ENCODE results near the gene AP1G2. TPM values are rescaled to one million over a fixed set of nuclear protein-coding genes. Genes with fewer than 3 reads are reported as not detected.
A peak's percentile ranks its signal among the peaks of the same experiment; 100 is the strongest.

Gene AP1G2
- total and polyA plus RNA-seq, 2 donors (not counting 1 experiment from before 2014, with no cell fraction given): 648 to 1,185 TPM

GRCh38 chr14:23561873-23562821 lies 5.4 kb downstream of the AP1G2 start:
- H3K4me3 Mint-ChIP-seq: no peak overlapping the region
- 90% methylated on average over 12 of the region's 15 CpGs for WGBS (ENCODE audit: insufficient coverage)
- peaks cover 0 to 82% of the 10 kb centered on the region in 2 experiments for H3K36me3 ChIP-seq (replicated peaks in 1 of 2; ENCODE audit: control extremely low read depth in 1 of 2, control insufficient read depth in 1 of 2, extremely low read depth in 1 of 2, insufficient read depth in 2 of 2, low read length in 1 of 2)

More at GRCh38 chr14:23561873-23562821, 5.4 kb downstream of the AP1G2 start:
- CTCF ChIA-PET: interaction anchor here (1.0 to 12.4 kb wide), 13 partner anchors 8 to 298 kb away, joined by 3 to 335 read pairs (median 5); partner anchors contain the start of gene ZFHX2
- Mint-ChIP-seq H3K27ac (peak overlapping the region; percentile 56), H3K9me3 (ENCODE audit: insufficient read depth) (no peaks in the 10 kb centered on the region), H3K27me3 (no peaks in the 10 kb centered on the region), H3K4me1 (peaks cover 41% of the 10 kb centered on the region)
- DNase-seq (peak; percentile 32), ATAC-seq (ENCODE audit: low read depth) (no peak)
- Histone ChIP-seq H3K79me2 (ENCODE audit: control insufficient read depth, insufficient read depth, low read length) (peaks cover 34% of the 10 kb centered on the region), H2AFZ (ENCODE audit: insufficient read depth, low read depth, low read length, poor library complexity, severe bottlenecking) (no peak overlapping the region), H3K27me3 (replicated peaks in 1 of 4; ENCODE audit: control extremely low read depth in 1 of 4, control insufficient read depth in 3 of 4, insufficient read depth in 4 of 4, low read length in 3 of 4) (no peaks in the 10 kb centered on the region), H3K9me3 (ENCODE audit: control extremely low read depth in 1 of 3, control insufficient read depth in 2 of 3, insufficient read depth in 1 of 3, low read length in 2 of 3) (no peaks in the 10 kb centered on the region), H3K9ac (ENCODE audit: low read length) (no peak overlapping the region), H3K4me1 (ENCODE audit: control insufficient read depth in 2 of 2, insufficient read depth in 2 of 2, low read length in 2 of 2) (peaks cover 16 to 24% of the 10 kb centered on the region in 2 donors), H3K27ac (ENCODE audit: low read length in 2 of 2) (no peak overlapping the region), H4K20me1 (ENCODE audit: control insufficient read depth, insufficient read depth, low read length, poor library complexity, severe bottlenecking) (peaks cover 37% of the 10 kb centered on the region), H3K4me3 (ENCODE audit: control extremely low read depth in 1 of 5, extremely low read depth in 1 of 5, insufficient read depth in 1 of 5, low read depth in 2 of 5, low read length in 4 of 5) (no peak overlapping the region), H3K4me2 (replicated peaks; ENCODE audit: low read depth, low read length, poor library complexity, severe bottlenecking) (no peak overlapping the region)
- intact Hi-C loops (cut with micrococcal nuclease): loop anchor here (1.0 to 10.0 kb wide), 4 partner anchors 84 to 473 kb away; partner anchors contain the start of genes HOMEZ and PABPN1
- no peak for TF ChIP-seq EZH2 (IDR thresholded peaks at IDR 0.05; ENCODE audit: borderline replicate concordance, insufficient read depth, low read depth, low read length, poor library complexity, severe bottlenecking)
- TF ChIP-seq CTCF (IDR thresholded peaks at IDR 0.05): no peak
- POLR2A ChIA-PET: interaction anchor here (1.0 kb wide), 1 partner anchor 10 kb away, joined by 3 read pairs; no protein-coding TSS in a partner anchor
